Stimulated activated CD8-positive, alpha-beta memory T cell treated with anti-CD3 and anti-CD28 coated beads, Interleukin-15, amount 100 ng/mL, for 4 hours (primary cell): ENCODE data around the gene HSF4.

Source experiments
- DNase-seq, 2 donors: peaks; one replicate each; pipeline ENCODE4 v3.0.0-alpha.2; 2020; ENCODE audit warnings: low read depth in 2 of 2

HSF4 gene

GRCh38 chr16:67200491-67200890 lies 35.9 kb downstream of the HSF4 start:
- no peak for DNase-seq

DNA sequence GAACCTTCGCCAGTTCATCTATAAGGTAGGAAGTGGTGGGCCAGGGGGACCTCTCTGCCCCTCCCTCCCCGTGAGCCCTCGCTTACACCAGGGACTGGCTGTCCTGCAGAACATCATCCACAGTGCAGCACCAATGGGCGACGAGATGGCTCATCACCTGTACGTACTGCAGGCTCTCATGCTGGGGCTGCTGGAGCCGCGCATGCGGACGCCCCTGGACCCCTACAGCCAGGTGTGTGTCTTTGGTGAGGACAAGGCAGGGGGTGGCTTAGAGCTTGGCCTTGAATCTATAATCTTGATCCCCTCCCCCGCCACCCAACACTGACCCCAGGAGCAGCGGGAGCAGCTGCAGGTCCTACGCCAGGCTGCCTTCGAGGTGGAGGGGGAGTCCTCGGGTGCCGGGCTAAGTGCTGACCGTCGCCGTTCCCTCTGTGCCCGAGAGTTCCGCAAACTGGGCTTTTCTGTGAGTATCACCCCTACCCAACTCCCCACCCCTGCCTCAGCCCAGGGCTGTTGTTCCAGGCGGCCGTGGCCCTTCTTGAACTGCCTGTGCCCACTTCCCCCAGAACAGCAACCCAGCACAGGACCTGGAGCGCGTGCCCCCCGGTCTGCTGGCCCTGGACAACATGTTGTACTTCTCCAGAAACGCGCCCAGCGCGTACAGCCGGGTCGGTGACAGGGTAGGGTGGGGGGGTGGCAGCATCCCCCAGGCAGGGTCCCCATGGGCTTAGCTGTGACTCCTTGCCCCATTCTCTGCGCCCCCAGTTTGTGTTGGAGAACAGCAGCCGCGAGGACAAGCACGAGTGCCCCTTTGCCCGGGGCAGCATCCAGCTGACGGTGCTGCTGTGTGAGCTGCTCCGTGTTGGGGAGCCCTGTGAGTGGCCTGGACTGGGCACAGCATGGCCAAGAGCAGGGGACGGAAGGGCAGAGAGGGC lies 37.1 kb downstream of the HSF4 start:
- no peak for DNase-seq

GRCh38 chr16:67202426-67202825 lies 37.9 kb downstream of the HSF4 start:
- DNase-seq = no peak

DNA sequence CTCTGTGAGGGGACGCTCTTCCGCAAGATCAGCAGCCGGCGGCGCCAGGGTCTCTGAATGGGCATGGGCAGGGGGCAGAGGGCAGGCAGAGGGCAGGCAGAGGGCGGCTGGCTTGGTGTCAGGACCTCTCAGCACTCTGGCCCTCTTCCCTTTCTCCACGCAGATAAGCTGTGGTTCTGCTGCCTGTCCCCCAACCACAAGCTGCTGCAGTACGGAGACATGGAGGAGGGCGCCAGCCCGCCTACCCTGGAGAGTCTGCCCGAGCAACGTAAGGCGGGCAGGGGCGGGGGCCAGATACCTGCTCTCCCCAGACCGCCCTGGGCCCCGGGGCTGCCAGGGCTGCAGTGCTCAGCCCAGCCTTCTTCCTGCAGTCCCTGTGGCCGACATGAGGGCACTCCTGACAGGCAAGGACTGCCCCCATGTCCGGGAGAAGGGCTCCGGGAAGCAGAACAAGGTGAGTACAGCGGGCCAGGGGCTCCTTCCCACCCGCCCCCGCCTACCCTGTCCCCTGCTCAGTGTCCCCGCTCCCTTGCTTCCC lies 38.5 kb downstream of the HSF4 start:
- no peak for DNase-seq

DNA sequence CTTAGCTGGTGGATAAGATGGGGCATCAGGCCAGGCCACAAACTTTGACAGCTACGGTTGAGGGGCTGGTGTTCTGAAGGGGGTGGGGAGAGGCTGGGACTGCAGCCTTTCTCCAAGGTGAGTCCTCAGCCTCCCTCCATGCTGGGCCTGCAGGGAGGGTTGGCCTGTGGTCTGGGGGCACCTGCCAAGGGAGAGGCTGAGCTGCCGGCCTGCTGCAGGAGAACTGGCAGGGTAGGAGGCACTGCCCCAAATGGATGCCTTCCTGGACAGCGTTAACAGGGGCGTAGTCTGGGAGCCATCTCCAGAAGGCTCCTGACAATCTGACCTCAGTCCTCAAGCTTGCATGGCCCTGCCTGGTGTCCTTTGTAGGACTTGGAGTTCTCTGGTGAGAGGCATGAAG lies 39.5 kb downstream of the HSF4 start:
- DNase-seq = no peak

DNA sequence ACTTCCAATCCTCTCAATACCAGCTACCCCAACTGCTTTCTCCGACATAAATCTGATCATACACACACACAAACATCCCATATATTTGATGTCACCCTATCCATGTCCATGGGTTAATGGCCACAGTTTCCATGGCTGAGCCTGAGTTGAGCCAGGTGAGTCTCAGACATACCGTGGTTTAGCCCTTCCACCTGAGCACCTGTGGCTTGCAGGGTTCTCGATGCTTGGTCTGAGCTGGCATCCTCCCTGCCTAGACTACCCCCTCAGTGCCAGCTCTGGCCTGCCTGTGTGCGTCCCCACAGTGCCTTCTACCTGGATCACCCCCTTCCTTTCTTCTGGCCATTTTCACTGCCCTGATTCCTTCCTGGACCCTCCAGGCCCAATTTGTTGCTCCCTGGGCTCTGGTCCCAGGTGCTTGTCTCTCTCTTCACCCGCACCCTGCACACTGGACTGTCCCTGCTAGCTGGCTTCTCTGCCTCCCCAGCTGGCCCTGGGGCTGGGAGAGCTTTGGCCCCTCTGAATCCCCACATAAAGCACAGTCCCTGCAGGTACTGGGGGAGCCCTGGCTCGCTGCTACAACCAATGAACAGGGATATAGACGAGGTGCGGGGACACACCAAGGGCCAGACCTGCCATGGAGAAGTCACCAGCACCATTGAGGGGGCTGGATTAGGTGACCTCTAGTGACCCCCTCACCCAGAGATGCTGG lies 41.7 kb downstream of the HSF4 start:
- no peak for DNase-seq

- DNase-seq = no peak
These were observed 42.3 kb downstream of the HSF4 start for GRCh38 chr16:67206838-67207248.

DNA sequence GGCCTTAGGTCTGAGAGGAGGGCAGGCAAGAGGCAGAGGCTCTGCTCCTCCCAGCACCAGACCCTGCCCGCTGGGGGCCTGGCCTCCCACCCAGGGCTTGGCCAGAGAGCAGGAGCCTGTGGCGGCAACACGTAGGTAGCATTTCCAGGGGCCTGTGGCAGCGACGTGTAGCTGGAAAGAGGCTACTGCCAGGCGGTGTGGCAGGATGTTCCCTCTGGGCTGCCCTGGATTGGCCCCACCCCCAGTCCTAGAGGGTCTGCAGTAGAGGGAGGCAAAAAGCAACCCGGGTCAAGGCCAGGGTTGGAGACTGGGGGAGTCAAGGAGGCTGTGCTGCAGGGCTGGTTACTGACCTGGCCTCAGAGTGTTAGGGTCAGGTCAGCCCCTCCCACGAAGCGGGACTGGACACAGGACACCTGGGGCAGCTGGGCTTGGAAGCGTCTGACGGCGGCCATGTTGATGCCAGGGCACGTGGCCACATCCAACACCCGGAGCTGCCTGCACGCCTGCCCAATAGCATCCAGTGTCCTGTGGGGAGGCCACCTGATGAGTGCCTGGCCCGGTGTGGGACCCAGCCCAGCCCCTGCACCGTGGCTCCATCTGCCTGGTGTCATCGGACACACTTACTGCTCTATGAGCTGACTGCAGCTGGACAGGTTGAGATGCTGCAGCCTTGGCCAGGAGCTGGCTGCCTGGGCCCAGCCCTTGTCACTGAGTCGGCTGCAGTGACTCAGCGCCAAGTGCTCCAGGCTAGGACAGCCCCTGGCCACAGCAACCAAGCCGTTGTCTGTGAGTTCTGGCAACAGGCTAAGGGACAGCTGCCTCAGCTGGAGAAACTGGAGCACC lies 42.9 kb downstream of the HSF4 start:
- no peak for DNase-seq

GRCh38 chr16:67208154-67208896 lies 43.8 kb downstream of the HSF4 start:
- DNase-seq = no peak

- DNase-seq = no peak
These were observed 45.0 kb downstream of the HSF4 start for GRCh38 chr16:67209565-67209964.

DNA sequence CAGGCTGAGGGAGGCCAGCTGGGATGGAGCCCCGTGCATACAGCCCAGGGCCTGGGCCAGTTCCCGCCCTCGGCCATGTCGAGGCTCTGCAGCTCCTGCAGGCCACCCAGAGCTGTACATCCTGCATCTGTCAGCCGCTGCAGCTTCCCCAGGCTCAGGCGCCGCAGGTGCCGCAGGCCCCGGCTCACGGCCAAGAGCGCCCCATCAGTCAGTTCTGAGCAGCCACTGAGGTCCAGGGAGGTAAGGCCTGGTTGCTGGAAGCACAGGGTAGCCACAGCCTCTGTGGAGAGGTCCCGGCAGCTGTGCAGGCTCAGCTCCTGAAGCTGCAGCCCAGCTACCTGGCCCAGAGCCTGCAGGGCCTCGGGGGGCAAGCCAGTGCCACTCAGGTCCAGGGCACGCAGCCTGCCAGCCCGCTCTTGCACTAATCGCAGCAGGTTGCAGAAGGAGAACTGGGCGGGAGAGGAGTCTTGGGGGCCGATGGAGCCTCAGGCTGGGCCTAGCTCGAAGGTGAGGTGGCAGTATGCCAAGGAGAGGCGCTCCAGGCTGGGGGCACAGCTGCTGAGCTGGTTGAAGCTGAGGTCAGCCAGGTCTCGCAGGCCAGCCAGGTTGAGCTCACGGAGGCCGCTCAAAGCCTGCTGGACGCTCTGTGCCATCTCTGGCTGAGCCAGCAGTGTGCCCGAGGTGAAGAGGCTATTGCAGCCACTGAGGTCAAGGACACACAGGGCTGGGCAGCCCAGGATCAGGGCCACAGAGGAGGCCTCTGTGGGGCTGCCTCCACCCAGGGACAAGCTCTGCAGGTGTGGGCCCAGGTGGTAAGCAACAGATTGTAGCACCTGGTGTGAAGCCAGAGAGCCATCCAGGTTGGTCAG lies 45.8 kb downstream of the HSF4 start:
- DNase-seq = no peak

GRCh38 chr16:67211674-67212073 lies 47.1 kb downstream of the HSF4 start:
- DNase-seq = no peak

- DNase-seq = no peak
These were observed 48.2 kb downstream of the HSF4 start for GRCh38 chr16:67212766-67213165.

DNA sequence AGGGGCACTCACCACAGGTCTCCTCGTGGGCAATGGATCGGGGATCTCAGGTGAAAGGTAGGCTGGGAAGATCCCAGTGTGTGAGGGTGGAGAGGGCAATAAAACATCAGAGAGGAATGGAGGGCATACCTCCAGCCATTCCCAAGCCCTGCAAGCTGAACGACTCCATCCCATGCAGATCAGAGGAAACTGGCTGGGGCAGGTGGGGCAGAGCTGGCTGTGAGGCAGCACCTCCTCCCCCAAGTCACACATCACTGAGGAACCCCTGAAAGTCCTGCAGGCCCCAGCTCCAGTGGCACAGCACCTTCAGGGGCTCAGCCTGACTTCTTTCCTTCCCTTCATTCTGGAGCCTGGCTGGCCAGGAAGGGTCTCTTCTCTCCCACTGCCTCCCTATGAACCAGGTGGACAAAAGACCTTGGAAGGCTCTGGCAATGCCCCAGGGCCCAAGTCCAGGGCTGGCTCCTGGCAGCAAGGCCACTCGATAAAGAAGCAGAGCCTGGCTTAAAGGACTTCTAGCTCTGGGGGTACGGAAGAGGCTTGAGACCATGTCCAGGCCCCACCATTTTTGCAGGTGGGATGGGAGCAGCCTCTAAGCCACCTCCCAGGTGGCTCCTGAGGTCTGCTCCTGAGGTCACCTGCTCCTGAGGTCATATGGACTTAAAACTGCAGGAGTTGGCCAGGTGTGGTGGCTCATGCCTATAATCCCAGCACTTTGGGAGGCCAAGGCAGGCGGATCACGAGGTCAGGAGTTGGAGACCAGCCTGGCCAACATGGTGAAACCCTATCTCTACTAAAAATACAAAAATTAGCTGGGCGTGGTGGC lies 48.9 kb downstream of the HSF4 start:
- DNase-seq = no peak

DNA sequence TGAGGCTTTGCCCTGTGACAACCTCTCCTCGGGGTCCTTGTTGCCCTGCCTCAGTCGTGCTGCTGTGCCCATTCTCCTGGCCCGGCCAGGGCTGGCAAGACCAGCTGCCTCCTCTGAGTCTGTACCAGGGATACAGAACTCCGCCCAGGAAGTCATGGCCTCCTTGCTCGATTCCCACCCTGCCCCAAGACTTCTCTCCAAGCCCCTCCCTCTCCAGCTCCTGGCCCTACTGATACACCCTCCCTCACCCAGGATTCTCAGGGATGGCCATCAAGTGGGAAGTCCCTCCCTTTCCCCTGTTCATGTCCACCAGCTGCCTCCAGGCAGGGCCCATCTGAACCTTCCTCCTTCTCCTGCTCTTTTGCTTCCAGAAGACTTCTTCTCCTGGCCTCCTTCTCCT lies 51.2 kb downstream of the HSF4 start:
- no peak for DNase-seq

GRCh38 chr16:67216612-67217490 lies 52.3 kb downstream of the HSF4 start:
- DNase-seq = no peak
